GM19372 (cell line): ENCODE results near the gene SHISA6.

Source experiments
- ATAC-seq: cut with Tn5 transposase; IDR thresholded peaks from one replicate; pipeline ENCODE4 v1.9.1; 2021; ENCODE audit warnings: mild to moderate bottlenecking, low read depth, moderate library complexity; ENCODE audit not compliant: unreplicated experiment

Gene SHISA6

DNA sequence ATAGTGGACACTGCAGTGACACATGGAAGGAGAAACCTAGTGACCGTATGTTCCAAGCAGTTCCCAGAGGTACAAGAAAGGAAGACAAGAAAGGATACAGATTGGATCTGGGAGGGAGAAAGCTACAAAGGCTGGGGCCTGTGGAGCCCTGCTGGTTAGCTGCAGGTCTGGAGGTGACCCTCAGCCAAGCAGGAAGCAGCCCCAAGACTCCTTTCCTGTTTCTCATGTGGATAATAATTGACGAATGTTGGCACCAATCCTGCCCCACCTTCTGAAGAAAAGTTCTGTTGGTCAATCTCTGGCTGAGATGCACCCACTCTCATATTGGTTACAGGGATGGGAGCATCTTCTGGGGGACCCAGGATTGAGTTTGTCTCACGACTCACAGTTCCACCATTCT, 99.8 kb downstream of the SHISA6 start:
- ATAC-seq, result no peak

DNA sequence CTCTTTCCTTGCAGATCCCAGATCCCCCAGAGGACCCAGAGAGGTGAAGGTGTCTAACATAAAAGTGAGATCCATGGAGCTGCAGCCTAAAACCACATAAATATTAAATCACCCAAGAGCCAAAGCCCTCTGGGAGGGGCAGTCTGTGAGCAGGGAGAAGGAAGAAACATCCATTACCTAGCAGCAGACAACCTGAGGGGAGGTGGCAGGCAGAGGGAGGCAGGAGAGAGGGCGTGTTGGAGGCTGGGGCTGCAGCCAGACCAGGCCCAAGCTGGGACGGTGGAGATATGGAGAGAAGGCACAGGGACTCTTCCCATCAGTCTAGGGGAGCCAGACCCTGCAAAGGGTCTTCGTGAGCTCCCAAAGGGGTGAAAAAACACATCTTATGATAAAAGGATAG, 101.1 kb downstream of the SHISA6 start:
- no peak for ATAC-seq

DNA sequence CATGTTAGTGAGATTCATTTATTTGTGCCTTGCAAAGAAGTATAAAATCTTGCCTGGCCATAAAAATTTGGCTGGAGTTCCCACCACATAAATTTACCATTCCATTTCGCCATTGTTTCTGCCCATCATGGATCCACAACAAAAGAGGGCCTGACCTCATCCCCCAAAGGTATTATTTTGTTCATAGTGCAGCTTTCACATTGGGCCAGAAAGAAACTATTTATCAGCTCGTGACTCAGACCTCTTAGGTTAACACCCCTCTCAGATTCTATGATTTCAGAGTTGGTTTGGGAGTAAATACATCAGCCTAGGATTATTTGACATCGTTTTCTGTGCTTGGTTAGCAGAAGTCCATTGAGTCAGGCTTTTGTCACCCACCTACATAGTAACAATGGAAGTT, 108.1 kb downstream of the SHISA6 start:
- no peak for ATAC-seq

DNA sequence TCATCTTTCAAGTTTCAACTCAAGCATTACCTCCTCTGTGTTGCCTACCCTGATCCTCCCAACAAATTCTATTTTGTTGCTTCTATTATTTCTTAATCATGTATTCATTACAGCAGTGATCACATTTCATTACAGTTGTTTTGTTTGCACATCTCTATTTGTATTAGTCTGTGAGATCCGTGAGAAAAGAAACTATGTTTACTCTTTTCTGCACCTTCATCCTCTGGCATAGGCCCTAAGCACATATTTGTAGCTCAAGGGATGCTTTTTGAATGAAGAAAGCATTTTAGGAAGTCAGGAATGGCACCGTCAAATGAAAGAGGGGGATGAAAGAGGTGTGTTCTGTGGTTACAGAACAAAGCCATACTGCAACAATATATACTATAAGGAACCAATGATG, 110.5 kb downstream of the SHISA6 start:
- no peak for ATAC-seq

DNA sequence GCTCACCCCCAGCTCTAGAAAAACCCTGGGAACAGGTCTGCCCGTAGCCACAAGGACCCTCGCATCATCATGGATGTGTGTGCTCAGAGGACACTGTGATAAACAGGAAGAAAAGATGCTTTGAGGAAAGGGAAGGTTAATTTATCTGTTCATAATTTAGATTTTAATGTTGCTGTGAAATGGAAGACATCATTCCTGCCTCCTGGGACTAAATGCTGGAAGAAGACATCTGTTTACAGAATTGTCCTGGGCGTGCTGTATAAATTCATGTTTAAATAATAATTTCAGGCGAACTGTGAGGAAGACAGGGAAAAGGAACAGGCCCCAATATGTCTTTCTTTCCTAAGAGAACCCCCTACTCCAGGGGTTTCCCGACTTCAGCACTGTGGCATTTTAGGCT, 112.6 kb downstream of the SHISA6 start:
- ATAC-seq, result no peak

DNA sequence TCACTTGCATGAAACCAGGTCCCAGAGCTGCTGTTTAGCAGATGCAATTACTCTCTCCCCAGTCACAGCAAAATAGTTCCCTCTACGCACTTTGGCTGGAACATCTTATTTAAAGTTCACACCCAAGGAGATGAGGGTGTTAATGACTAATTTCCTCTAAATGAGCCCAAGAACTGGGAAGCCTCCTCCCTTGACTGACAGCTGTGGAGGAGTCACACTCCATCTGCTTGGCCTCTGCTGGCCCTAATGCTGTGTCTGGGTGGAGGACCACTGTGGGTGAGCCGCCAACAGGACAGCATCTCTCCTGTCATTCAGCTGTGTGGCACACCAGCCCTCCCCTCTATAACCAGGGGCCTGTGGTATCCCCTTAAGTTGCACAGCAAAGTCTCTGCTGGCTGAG, 115.4 kb downstream of the SHISA6 start:
- no peak for ATAC-seq

DNA sequence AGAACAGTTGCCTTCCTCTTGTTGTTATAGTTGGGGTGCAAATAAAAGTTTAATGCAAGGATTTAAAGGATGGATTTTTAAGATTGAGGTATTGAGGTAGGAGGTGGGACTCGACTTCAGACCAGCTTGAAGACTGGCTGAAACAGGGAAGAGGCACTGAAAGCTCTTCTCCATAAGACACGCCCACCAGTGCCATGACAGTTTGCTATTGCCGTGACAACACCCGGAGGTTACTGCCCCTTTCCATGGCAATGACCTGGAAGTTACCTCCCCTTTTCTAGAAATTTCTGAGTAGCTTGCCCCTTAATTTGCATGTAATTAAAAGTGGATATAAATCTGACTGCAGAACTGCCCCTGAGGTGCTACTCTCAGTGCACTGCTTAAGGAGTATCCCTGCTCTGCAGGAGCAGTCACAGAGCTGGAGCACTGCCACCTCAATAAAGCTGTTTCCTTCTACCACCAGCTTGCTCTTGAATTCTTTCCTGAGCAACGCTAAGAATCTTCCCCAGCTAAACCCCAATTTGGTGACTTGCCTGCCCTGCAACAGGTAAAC, 122.6 kb downstream of the SHISA6 start:
- ATAC-seq, result no peak

DNA sequence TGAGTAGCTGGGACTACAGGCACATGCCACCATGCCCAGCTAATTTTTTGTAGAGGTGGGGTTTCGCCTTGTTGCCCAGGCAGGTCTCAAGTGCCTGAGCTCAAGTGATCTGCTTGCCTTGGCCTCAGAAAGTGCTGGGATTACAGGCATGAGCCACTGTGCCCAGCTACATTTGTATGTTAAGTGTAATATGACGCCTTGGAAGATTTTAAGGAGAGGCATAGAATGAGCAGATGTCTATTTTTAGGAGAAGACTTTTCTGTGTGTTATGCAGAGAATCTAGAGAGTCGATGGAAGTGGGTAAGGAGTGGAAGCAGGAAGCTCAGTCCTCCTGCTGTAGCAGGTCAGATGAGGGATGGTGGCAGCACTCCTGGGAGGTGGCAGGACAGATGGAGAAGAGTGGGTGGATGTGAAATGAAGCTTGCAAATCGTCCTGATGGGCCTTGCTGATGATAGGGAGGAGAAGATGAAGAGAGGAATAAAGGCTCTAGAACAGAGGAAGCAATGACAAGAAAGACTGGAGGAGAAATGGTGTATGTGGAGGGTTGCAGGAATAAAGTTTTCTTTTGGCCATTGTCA, 125.3 kb downstream of the SHISA6 start:
- ATAC-seq, result no peak

DNA sequence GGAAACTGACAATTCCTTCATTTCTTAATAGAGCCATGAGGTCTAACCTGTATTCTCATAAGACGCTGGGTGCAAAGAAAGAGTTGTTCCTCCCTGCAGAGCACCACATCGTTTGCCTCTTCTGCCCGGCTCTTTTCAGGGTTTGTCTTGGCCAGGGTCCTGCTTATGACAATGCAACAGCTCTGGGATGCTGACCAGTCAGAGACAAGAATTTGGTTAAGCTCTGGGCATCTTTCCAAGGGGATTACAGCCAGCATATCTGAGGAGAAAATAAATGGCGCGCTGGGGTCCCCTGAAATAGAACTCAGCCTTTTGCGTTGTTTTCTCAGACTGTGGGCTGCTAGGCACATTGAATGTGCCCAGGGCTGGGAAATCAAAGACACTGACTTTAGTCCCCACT, 128.6 kb downstream of the SHISA6 start:
- ATAC-seq, result no peak

DNA sequence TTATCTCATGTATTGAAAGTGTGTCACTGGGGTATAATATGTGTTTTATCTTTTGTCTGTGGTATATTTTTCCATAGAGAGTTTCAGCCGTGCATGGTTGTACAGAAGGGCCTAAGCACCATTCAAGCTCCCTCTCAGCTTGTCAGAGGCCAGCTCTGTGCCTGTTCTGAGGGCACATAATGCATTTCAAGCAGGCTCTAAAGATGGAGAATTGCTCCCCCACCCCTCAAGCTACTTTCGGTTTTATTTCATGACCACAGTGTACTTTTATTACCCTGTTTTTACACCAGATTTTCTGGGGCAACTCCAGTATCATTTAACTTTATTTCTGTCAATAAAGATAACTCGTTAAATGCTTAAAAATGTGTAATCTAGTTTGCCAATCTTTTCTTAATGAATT, 131.7 kb downstream of the SHISA6 start:
- ATAC-seq, result no peak

DNA sequence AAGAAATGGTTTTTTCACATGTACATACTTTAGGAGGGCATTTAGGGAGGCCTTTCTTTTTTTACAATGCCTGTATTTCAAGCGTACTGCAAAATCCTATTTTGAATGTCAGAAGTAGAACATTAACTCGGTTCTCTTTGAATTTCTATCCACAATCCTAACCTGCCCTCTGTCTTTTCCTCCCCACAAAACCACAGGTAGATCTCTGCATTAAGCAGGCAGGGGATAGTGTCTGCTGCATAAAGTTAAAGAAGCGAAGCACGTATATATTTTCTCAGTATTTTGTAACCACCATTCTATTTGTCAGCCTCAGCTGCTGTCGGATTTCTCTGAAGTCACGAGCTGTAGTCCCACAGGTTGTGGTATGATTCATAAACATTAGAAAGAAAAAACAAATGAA, 137.5 kb downstream of the SHISA6 start:
- no peak for ATAC-seq

DNA sequence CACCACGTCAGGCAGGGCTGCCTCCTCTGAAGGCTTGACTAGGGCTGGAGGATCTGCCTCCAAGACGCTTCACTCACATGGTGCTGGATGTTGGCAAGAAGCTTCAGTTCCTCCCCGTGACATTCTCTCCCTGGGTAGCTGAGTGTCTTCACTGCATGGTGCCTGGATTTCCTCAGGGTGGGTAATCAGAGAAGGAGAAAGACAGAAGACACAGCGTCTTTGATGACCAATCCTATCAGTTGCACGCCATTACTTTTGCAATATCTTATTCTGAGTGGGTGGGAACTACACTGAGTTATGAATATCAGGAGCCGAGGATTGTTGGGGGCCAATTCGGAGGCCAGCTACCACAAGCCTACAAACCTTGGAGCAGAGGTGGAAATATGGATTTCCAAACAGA, 139.7 kb downstream of the SHISA6 start:
- no peak for ATAC-seq

DNA sequence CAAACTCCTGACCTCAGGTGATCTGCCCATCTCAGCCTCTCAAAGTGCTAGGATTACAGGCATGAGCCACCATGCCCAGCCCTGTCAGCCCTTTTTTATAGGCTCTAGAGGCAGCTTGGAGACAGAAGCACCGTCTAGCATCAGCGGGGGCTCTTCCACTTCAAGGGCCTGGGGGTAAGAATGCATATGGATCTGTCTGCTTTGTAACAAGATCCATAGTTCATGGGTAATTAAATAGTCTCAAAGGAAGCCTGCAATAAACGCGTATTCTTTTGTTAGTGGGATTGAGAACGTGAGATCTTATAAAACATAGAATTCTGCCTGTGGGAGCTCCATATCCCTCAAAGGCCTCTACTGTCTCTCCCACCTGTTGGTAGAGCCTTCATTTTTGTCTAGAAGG, 142.1 kb downstream of the SHISA6 start:
- ATAC-seq, result no peak

DNA sequence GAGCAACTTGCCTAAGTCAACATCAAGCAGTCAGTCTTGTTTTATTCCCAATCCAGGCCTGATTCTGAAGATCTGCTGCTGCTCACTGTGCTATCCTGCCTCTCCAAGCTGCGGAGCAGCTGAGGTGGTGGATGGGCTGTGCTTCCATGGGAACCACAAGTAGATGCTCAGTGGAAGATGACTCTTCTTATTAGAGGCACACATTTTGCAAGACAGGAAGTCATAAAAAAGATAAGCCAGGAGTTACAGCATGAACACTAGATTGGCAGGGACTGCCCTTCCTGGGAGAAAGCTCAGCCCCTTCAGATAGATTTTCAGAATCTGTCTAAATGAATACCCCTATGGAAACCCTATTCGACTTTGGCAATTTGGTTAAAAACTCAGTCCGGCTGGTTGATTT, 143.1 kb downstream of the SHISA6 start:
- ATAC-seq, result no peak

DNA sequence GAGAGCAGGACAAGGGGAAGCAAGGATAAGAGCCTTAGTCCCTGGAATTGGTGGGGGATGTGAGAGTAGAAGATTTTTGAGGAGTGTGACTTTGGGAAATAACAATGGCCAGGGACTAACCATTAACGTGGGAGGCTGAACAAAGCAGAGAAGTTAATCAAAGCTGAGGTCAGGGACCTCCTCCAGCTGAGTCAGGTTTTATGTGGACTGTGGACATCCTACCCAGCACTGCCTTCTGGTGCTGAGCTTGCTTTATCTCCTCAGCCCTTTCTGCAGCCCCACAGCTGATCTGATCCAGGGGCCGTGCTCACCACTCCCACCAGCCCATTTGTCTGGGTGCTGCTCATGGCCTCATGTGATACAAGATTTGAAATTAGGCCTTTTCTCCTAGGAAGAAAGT, 146.6 kb downstream of the SHISA6 start:
- ATAC-seq, result no peak

DNA sequence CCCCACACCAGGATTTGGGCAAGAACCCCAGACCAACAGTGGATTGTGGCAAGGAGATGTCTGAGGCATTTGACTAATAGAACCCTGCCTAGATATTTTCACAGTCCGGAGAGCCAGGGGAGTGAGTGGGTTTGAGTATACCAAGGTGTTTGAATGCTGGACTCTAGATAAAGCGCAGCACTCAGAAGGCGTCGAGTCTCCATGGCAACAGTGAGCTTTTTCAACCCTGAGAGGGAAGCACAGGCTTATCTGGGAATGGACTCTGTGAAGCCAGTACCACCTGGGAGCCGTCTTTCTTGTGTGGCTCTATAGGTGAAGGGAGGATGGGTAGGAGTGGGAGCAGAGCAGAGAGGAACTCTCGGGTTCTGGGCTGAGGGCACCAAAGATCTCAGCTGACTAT, 147.0 kb downstream of the SHISA6 start:
- ATAC-seq, result no peak

DNA sequence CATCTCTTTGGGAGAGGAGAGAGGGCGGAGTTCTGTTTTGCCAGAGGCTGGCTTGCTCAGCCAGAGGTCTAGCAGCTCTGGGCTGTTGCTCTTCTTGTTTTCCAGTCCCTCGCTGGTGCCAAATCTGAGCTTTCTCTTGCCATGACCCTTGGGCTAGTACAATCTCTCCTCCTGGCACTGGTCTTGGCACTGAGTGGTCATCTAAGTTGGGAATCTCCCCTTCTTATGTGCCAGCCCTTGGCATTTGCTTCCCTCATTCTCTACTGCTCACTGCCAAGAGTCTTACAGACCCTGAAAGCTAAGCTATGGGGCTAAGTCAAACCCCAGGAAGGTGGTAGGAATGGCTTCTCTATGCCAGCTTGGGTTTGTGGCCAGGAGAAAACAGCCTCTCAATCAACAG, 148.6 kb downstream of the SHISA6 start:
- no peak for ATAC-seq

DNA sequence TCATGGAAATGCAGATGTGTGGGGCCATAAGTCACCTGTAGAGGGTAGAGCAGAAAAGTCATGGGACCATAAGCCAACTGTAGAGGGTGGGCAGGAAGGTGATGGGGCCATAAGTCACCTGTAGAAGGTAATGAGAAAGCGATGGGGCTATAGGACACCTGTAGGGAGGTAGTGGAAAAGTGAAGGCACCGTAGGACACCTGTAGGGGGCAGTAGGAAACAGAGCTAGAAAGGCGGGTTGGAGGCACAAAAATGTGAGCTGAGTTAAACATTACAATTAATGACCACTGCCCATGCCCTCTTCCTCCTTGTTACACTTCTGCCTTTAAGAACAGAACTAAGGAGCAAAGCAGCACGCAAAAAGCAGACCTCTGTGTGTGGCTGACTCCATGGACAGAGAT, 150.1 kb downstream of the SHISA6 start:
- no peak for ATAC-seq

DNA sequence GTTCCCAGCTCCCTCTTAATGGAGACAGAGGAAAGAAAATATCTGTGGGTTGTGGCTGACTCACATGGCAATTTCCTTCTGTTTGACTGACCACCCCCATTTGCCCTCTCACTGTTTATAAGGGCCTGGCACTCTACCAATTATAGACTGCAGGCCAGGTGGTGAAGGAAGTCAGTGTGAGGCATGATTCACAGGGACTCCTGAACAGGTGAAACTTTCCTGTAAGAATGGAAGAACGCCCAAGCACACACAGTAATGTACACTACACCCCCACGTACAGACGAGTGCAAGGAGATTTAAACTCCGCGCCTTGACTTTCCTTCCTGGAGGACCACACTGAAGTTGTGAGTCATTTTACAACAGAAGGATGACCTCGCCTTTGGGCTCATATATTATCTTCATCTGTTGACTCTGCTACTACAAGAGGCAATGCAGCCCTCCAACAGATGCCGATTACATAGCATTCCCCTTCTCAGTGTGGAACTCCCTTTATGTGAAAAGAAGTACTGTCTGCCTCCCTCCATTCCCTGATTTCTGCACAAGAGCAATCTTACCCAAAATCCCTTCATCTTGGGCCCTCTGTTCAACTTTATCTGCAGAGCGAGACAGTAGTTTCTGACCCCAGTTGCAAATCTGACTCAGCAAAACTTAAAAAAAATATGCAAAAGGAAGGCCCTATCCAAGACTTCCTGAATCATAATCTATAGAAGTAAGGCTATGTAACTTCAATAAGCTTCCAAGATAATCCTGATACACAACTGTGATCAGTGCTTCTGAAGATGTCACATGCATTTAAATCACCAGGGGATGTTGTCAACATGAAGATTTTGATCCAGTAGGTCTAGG, 163.6 kb downstream of the SHISA6 start:
- no peak for ATAC-seq

DNA sequence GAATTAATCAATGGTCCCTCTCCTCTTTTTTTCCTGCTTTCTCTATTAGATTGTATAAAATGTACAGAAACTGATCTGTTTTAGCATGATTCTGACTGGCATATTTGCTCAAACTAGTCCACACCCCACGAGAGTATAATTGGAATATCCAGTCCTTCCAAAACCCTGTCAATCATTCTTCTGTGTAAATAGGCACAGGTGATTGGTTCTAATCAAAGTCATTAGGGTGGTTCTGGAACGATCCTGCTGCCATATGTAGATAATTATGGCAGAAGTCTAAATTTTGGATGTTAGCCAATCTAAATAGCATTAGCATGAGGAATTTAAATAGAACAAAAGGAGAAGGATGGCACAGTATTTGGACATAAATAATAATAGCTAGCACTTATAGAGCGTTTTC, 165.7 kb downstream of the SHISA6 start:
- no peak for ATAC-seq

DNA sequence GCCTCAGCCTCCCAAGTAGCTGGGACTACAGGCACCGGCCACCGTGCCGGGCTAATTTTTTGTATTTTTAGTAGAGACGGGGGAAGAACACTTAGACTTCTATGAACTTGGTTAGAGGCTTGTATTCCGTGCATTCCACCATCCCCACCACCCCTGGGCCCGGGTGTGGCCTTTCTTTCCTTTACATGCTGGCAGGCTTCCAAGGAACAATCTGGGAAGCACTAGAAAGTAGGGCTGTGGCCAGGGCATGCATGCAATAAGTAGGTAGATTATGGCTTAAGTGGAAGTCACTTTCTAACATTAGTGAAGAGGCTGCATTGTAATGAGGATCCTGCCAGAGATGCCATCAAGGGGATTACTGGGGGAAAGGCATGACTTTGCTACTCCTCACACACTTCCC, 171.6 kb downstream of the SHISA6 start:
- no peak for ATAC-seq

DNA sequence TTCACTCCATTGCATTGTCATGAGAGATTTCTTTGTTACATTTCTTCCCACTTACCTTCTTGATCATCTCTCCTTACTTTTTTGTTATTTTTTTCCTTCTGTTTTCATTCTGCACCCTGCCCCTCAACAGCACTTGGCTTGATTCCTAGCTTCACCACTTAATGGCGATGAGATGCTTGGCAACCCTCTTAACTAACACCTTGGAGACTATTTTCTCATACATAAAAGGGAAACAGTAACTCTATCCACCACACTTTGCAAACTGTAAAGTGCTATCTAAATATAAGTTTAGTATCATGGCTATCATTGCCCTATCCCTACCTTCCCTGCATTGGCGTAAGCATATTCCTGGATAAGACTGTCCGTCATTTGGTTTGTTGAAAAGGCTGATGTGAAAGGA, 177.3 kb downstream of the SHISA6 start:
- no peak for ATAC-seq
